ENCODE results near the gene CECR2.

CECR2 gene

DNA sequence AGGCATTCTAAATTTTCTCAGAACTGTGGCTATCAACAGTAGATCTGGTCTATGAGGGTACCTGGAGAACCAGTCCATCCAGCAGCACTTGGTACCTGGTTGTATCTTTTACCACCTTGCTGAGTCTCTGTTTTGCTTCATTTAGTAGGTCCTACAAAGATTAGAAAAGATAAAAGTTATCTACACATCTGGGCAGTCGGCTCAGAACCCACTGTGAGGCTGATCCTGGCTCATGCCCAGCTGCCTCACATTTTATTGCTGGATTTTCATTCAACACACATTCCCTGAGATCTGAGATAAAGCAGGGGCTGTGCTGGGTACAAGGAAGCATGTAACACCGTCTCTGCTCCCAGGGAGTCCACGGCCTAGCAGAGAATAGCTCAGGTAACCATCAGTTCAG, 231.8 kb downstream of the CECR2 start:
- TF ChIP-seq CTCF (IDR thresholded peaks at IDR 0.05; ENCODE audit: control insufficient read depth, extremely low read depth, insufficient read depth) = no peak
- no peak overlapping the region for H3K4me3 ChIP-seq (ENCODE audit: low read depth, low read length)
- DNase-seq (ENCODE audit: low read depth) = peak; percentile 83

- no peak overlapping the region for H3K4me3 ChIP-seq (ENCODE audit: low read depth, low read length)
- TF ChIP-seq CTCF (IDR thresholded peaks at IDR 0.05; ENCODE audit: control insufficient read depth, extremely low read depth, insufficient read depth) = no peak
- DNase-seq (ENCODE audit: low read depth) = no peak
Observed at GRCh38 chr22:17603668-17604067, 234.4 kb downstream of the CECR2 start.

- TF ChIP-seq CTCF (IDR thresholded peaks at IDR 0.05; ENCODE audit: control insufficient read depth, extremely low read depth, insufficient read depth) = no peak
- no peak overlapping the region for H3K4me3 ChIP-seq (ENCODE audit: low read depth, low read length)
Observed at GRCh38 chr22:17606496-17606895, 237.2 kb downstream of the CECR2 start.

More at GRCh38 chr22:17606496-17606895, 237.2 kb downstream of the CECR2 start:
- no peak for DNase-seq (ENCODE audit: low read depth)

Measured in LNCaP clone FGC (cell line).